HepG2 (cell line): ENCODE results near the gene SLA2. TPM values are rescaled to one million over a fixed set of nuclear protein-coding genes. Genes with fewer than 3 reads are reported as not detected.

Experiments
- BRCA1 ChIP-seq: sonication (generic); formaldehyde crosslinking; IDR thresholded peaks from 2 replicates; pipeline ENCODE4 v1.4.0; 2020; ENCODE audit warnings: missing genetic modification reagents
- CREB1 ChIP-seq, 2 experiments: fragments of 450-650 bp in 1 of 2; IDR thresholded peaks; 2 replicates each; pipeline ENCODE4 v1.6.1; 2016 to 2017; ENCODE audit warnings: control low read depth in 1 of 2, mild to moderate bottlenecking in 1 of 2, missing compliant biosample characterization in 1 of 2, missing genetic modification characterization in 1 of 2
- GABPB1 ChIP-seq: IDR thresholded peaks from 2 replicates; pipeline ENCODE4 v1.6.1; 2016; ENCODE audit warnings: mild to moderate bottlenecking, missing genetic modification reagents, moderate library complexity, missing compliant biosample characterization
- JDP2 ChIP-seq: sonication (generic); formaldehyde crosslinking; IDR thresholded peaks from 2 replicates; pipeline ENCODE4 v1.8.1; 2022; ENCODE audit warnings: missing genetic modification reagents, borderline replicate concordance
- NFE2L2 ChIP-seq: fragments of 150-350 bp; IDR thresholded peaks from 2 replicates; pipeline ENCODE4 v1.6.1; 2014; ENCODE audit warnings: low read length
- ONECUT2 ChIP-seq: sonication (generic); formaldehyde crosslinking; IDR thresholded peaks from 2 replicates; pipeline ENCODE4 v1.4.0; 2020; ENCODE audit warnings: missing genetic modification reagents
- REL ChIP-seq: sonication (generic); formaldehyde crosslinking; conservative IDR thresholded peaks from 2 replicates; pipeline ENCODE4 v1.8.0; 2022; ENCODE audit warnings: mild to moderate bottlenecking, missing genetic modification reagents, moderate library complexity
- SAP130 ChIP-seq: IDR thresholded peaks from 2 replicates; pipeline ENCODE4 v1.6.1; 2016; ENCODE audit warnings: low read depth
- ZNF468 ChIP-seq: sonication (generic); formaldehyde crosslinking; IDR thresholded peaks from 2 replicates; pipeline ENCODE4 v1.8.0; 2022; ENCODE audit warnings: mild to moderate bottlenecking, moderate library complexity, missing genetic modification reagents
- ZNF562 ChIP-seq: sonication (generic); formaldehyde crosslinking; IDR thresholded peaks from 2 replicates; pipeline ENCODE4 v1.8.0; 2022; ENCODE audit warnings: missing genetic modification reagents, borderline replicate concordance
- ZNF678 ChIP-seq: sonication (generic); formaldehyde crosslinking; IDR thresholded peaks from 2 replicates; pipeline ENCODE4 v1.4.0; 2020; ENCODE audit warnings: mild to moderate bottlenecking, missing genetic modification reagents
- ZNF720 ChIP-seq: sonication (generic); formaldehyde crosslinking; IDR thresholded peaks from 2 replicates; pipeline ENCODE4 v1.4.0; 2020; ENCODE audit warnings: missing genetic modification reagents
- ZNF768 ChIP-seq: sonication (generic); formaldehyde crosslinking; IDR thresholded peaks from 2 replicates; pipeline ENCODE4 v1.4.0; 2020; ENCODE audit warnings: missing genetic modification reagents
- ZNF775 ChIP-seq: sonication (generic); formaldehyde crosslinking; IDR thresholded peaks from 2 replicates; pipeline ENCODE4 v1.4.0; 2020; ENCODE audit warnings: missing genetic modification reagents, mild to moderate bottlenecking, moderate library complexity, borderline replicate concordance
- polyA plus RNA-seq, 8 experiments: library from polyadenylated mRNA; depleted of rRNA in 3 of 8; stranded (reverse) in 7 of 8; unstranded in 1 of 8; fragments of >200 nt; fragmentation: Illumina TruSeq in 4 of 8; extraction: Trizol in 4 of 8; gene quantifications; 2 replicates each; pipeline versions ENCODE4 v1.2.1 to v1.2.3, GENCODE V29; 2011 to 2016; ENCODE audit warnings: low read depth in 4 of 8, missing spikeins in 1 of 8, mixed read lengths in 1 of 8; ENCODE audit not compliant: insufficient read depth in 1 of 8
- total RNA-seq, 5 experiments: library from RNA; depleted of rRNA; stranded (reverse); fragments of >200 nt; fragmentation: Illumina TruSeq; extraction: Trizol; gene quantifications; 2 replicates each; pipeline ENCODE4 v1.2.3, GENCODE V29; 2016; ENCODE audit warnings: low read depth in 1 of 5
- TF ChIP-seq, protein P1 (sequence below): sonication (generic); formaldehyde crosslinking; IDR thresholded peaks from 2 replicates; pipeline ENCODE4 v1.4.0; 2020; ENCODE audit warnings: mild to moderate bottlenecking, missing genetic modification reagents
- TF ChIP-seq, protein P2 (sequence below): sonication (generic); formaldehyde crosslinking; conservative IDR thresholded peaks from 2 replicates; pipeline ENCODE4 v1.8.1; 2023; ENCODE audit warnings: missing genetic modification reagents
- TF ChIP-seq, protein P3 (sequence below): sonication (generic); formaldehyde crosslinking; IDR thresholded peaks from 2 replicates; pipeline ENCODE4; 2020; ENCODE audit warnings: missing genetic modification reagents, mild to moderate bottlenecking, borderline replicate concordance

The SLA2 gene
- total and polyA plus RNA-seq, 2 of the 13 experiments (the other 11 are each of a cell fraction or from before 2014, with no cell fraction given), result 1.6 to 3.6 TPM

- TF ChIP-seq, protein P1, sequence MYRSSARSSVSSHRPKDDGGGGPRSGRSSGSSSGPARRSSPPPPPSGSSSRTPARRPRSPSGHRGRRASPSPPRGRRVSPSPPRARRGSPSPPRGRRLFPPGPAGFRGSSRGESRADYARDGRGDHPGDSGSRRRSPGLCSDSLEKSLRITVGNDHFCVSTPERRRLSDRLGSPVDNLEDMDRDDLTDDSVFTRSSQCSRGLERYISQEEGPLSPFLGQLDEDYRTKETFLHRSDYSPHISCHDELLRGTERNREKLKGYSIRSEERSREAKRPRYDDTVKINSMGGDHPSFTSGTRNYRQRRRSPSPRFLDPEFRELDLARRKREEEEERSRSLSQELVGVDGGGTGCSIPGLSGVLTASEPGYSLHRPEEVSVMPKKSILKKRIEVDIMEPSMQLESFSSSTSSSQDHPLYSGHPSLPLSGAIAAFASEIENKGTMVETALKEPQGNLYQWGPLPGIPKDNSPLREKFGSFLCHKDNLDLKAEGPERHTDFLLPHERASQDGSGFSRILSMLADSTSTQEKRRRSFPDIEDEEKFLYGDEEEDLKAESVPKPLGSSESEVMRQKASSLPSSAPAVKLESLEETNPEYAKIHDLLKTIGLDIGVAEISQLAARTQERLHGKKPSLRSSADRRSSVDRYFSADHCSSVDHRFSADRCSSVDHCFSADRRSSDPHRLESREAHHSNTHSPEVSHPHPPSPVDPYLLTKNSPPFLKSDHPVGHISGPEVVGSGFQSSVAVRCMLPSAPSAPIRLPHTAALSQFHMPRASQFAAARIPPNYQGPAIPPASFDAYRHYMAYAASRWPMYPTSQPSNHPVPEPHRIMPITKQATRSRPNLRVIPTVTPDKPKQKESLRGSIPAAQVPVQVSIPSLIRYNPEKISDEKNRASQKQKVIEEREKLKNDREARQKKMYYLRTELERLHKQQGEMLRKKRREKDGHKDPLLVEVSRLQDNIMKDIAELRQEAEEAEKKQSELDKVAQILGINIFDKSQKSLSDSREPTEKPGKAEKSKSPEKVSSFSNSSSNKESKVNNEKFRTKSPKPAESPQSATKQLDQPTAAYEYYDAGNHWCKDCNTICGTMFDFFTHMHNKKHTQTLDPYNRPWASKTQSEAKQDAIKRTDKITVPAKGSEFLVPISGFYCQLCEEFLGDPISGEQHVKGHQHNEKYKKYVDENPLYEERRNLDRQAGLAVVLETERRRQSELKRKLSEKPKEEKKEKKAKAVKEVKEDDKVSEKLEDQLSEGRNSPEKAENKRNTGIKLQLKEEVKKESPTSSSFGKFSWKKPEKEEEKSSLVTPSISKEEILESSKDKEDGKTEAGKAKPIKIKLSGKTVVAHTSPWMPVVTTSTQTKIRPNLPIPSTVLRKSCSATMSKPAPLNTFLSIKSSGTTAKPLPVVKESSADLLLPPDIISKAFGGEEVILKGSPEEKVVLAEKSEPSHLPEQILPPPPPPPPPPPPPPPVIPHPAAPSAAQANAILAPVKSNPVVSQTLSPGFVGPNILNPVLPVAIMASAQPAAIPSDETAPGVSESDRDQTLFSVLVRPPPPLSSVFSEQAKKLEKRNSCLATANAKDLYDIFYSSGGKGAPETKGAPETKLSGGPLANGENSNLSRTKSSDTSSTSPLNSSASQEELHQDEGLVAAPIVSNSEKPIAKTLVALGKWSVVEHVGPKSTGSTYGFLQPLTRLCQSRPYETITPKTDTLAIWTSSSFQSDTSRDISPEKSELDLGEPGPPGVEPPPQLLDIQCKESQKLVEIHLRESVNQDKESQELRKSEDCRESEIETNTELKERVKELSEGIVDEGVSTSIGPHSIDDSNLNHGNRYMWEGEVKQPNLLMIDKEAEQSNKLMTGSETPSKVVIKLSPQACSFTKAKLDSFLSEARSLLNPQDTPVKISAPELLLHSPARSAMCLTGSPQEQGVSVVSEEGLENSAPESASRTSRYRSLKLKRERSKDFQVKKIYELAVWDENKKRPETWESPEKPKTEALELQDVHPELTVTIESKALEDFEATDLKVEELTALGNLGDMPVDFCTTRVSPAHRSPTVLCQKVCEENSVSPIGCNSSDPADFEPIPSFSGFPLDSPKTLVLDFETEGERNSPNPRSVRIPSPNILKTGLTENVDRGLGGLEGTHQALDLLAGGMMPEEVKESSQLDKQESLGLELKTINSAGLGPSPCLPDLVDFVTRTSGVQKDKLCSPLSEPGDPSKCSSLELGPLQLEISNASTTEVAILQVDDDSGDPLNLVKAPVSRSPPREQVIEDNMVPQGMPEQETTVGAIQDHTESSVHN (CRISPR knock-in tag), result no peak
- TF ChIP-seq, protein P2, sequence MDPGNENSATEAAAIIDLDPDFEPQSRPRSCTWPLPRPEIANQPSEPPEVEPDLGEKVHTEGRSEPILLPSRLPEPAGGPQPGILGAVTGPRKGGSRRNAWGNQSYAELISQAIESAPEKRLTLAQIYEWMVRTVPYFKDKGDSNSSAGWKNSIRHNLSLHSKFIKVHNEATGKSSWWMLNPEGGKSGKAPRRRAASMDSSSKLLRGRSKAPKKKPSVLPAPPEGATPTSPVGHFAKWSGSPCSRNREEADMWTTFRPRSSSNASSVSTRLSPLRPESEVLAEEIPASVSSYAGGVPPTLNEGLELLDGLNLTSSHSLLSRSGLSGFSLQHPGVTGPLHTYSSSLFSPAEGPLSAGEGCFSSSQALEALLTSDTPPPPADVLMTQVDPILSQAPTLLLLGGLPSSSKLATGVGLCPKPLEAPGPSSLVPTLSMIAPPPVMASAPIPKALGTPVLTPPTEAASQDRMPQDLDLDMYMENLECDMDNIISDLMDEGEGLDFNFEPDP (CRISPR knock-in tag), result no peak
- no peak; the same call in 1 of the 2 replicates for TF ChIP-seq ZNF468 (CRISPR knock-in tag)
- TF ChIP-seq CREB1 (IDR thresholded peaks at IDR 0.05), result peak; percentile 20; the same call in 1 of the 2 replicates
- no peak for TF ChIP-seq CREB1 (CRISPR knock-in tag; IDR thresholded peaks at IDR 0.05)
- no peak for TF ChIP-seq ZNF720 (CRISPR knock-in tag)
- TF ChIP-seq ONECUT2, result no peak
- TF ChIP-seq ZNF678 (CRISPR knock-in tag), result peak; percentile 48; the same call in 1 of the 2 replicates
- no peak; the same call in 1 of the 2 replicates for TF ChIP-seq BRCA1 (CRISPR knock-in tag)
- TF ChIP-seq REL (CRISPR knock-in tag), result peak; percentile 96
- TF ChIP-seq SAP130 (CRISPR knock-in tag), result peak; percentile 91
- TF ChIP-seq NFE2L2, result no peak
- TF ChIP-seq, protein P3, sequence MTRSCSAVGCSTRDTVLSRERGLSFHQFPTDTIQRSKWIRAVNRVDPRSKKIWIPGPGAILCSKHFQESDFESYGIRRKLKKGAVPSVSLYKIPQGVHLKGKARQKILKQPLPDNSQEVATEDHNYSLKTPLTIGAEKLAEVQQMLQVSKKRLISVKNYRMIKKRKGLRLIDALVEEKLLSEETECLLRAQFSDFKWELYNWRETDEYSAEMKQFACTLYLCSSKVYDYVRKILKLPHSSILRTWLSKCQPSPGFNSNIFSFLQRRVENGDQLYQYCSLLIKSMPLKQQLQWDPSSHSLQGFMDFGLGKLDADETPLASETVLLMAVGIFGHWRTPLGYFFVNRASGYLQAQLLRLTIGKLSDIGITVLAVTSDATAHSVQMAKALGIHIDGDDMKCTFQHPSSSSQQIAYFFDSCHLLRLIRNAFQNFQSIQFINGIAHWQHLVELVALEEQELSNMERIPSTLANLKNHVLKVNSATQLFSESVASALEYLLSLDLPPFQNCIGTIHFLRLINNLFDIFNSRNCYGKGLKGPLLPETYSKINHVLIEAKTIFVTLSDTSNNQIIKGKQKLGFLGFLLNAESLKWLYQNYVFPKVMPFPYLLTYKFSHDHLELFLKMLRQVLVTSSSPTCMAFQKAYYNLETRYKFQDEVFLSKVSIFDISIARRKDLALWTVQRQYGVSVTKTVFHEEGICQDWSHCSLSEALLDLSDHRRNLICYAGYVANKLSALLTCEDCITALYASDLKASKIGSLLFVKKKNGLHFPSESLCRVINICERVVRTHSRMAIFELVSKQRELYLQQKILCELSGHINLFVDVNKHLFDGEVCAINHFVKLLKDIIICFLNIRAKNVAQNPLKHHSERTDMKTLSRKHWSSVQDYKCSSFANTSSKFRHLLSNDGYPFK (CRISPR knock-in tag), result no peak
- TF ChIP-seq JDP2 (CRISPR knock-in tag), result peak; percentile 21; the same call in 1 of the 2 replicates
- TF ChIP-seq ZNF562 (CRISPR knock-in tag), result no peak
- TF ChIP-seq ZNF775 (CRISPR knock-in tag), result 0 out of 2 replicates have a peak, but pooled peaks have one; percentile 39
- peak; percentile 48 for TF ChIP-seq ZNF768
- TF ChIP-seq GABPB1, result peak; percentile 70; the same call in 1 of the 2 replicates
Observed at GRCh38 chr20:36574366-36575135, 71.4 kb downstream of the SLA2 start (continued).
